Measurements from ENCODE around the gene MIS18BP1.
"Not testable (repeated sequence)": the region's sequence is repeated elsewhere in the genome, so short reads cannot be mapped to it uniquely, and the experiment has no call there.

The MIS18BP1 gene

DNA sequence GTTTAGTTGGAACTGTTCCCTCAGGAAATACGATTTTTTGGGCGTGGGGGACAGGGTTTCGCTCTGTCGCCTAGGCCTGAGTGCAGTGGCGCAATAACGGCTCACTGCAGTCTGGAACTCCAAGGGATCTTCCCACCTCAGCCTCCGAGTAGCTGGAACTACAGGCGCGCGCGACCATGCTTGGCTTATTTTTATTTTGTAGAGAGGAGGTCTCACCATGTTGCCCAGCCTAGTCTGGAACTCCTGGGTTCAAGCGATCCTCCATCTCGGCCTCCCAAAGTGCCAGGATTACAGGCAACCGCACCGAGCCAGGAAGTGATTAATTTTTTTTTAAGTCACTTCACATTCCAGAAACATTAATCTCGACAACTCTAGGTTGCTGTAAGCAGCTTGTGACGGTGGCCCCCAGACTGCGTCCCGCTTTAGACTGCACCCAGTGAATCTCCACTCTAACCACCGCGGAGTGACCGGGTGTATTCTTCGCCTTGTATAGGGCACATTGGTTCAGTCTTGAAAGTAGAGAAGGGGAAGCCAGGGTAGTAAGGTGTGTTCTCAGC, 830 bp upstream of the MIS18BP1 start:
- Mint-ChIP-seq H3K9me3 (ENCODE audit: low read depth) (peaks cover 19% of the 10 kb centered on the region), H3K4me1 (ENCODE audit: low read depth) (peaks cover 22% of the 10 kb centered on the region), H3K36me3 (peaks cover 4% of the 10 kb centered on the region), H3K27me3 (no peaks in the 10 kb centered on the region), H3K27ac (peak overlapping the region; percentile 94), H3K4me3 (peak overlapping the region; percentile 94)

DNA sequence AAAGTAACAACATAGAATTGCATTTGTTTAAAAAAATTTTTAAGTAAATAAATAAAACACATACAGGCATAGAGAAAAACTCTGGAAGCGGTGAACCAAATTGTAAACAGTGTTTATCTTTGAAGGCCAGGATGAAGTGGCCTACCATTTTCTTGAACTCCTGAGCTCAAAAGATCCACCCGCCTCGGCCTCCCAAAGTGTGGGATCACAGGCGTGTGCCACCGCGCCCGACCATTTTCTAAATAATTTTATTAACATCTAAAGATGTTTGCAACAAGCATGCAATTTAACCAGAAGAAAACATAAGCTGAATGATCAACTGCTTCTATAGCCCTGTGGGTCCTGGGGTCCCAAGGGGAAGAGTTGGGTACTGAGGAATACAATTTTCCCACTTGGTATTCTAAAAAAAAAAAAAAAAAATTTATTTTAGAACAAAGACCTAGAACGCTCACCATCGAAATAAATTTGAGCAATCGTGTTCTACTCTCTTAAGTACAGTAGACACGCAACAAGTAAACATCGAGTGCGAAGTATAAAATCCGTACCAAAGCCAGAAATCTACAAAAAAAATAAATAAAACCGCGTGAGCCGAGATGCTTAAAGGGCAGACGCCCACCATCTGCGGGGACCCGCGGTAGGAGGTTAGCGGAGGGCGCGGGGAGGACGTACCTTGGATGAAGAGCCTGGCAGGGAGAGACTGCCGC, 484 bp downstream of the MIS18BP1 start:
- no peaks in the 10 kb centered on the region for H3K36me3 Mint-ChIP-seq
- peak overlapping the region; percentile 94 for H3K27ac Mint-ChIP-seq
- H3K9me3 Mint-ChIP-seq (ENCODE audit: low read depth): peaks cover 8% of the 10 kb centered on the region
- peaks cover 22% of the 10 kb centered on the region for H3K4me1 Mint-ChIP-seq (ENCODE audit: low read depth)
- H3K27me3 Mint-ChIP-seq: no peaks in the 10 kb centered on the region
- H3K4me3 Mint-ChIP-seq: peak overlapping the region; percentile 94

DNA sequence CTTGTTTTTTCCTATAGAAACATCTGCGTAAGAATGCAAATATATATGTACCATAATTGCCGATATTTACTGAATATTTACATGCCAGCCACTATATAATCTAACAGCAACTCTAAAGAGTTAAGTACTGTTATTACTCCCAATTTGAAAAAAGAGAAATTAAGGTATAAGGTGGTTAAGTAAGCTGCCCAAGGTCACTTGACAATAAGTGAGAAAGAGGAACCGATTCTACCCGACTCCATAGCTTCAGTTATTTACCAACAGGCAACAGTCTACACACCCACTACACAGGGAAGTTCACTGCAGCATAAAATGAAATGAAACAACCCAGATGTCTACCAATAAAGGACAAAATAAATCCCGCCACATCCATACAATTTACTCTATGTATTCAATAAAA, 1.1 kb downstream of the MIS18BP1 start:
- Mint-ChIP-seq H3K4me1 (ENCODE audit: low read depth) (peaks cover 22% of the 10 kb centered on the region), H3K27ac (peak overlapping the region; percentile 50), H3K27me3 (no peaks in the 10 kb centered on the region), H3K9me3 (ENCODE audit: low read depth) (peaks cover 3% of the 10 kb centered on the region), H3K36me3 (no peaks in the 10 kb centered on the region), H3K4me3 (peak overlapping the region; percentile 94)

DNA sequence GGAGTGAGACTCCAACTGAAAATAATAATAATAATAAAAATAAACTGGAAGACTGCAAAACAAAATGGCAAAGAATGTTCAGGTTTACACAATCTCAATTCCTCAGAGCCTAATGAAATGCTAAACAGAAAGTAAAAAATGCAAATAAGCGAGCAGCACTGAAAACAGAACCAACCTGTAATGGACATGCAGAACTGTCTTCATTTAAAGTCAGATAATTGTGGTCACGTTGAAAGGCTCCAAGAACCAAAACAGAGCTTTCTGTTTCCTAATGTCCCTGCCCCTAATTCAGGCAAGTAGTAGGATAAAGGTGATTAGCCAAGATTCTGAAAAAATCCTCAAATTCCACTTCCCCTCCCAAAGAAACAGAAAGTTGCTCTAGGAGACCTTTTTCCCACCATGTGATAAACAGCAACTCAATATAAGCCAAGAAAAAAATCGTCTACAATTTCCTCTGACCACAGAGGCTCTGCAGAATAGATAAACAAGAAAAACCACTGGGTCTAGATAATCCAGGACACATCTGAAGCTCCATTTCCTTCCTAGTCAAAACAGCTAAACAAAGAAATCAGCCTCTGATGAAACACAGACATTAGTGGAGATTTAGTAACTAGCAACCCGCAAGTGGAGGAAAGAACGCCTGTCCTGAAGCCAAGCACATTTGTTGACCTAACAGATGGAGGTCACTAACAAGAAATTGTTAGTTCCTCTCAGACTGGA, 3.0 kb downstream of the MIS18BP1 start:
- Mint-ChIP-seq H3K36me3 (no peaks in the 10 kb centered on the region), H3K4me3 (peak overlapping the region; percentile 46), H3K27ac (peak overlapping the region; percentile 29), H3K4me1 (ENCODE audit: low read depth) (peaks cover 22% of the 10 kb centered on the region), H3K9me3 (ENCODE audit: low read depth) (no peaks in the 10 kb centered on the region), H3K27me3 (no peaks in the 10 kb centered on the region)

DNA sequence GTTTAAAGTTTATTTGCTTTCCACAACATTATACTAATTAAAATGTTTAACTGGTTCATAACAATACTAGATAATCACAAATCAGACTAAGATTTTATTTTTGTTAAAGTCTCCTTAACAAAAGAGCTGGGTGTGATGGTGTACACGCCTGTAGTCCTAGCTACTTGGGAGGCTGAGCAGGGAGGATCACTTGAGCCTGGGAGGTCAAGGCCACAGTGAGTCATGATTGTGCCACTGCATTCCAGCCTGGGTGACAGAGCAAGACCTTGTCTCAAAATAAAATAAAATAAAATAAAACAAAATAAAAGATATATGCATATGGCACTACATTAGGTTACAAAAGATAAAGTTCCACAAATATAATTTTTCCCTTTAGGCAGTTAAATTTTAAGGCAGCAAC, 5.6 kb downstream of the MIS18BP1 start:
- Mint-ChIP-seq H3K4me1 (ENCODE audit: low read depth) (peaks cover 20% of the 10 kb centered on the region), H3K4me3 (no peak overlapping the region), H3K9me3 (ENCODE audit: low read depth) (no peaks in the 10 kb centered on the region), H3K27ac (no peak overlapping the region), H3K36me3 (no peaks in the 10 kb centered on the region), H3K27me3 (no peaks in the 10 kb centered on the region)

DNA sequence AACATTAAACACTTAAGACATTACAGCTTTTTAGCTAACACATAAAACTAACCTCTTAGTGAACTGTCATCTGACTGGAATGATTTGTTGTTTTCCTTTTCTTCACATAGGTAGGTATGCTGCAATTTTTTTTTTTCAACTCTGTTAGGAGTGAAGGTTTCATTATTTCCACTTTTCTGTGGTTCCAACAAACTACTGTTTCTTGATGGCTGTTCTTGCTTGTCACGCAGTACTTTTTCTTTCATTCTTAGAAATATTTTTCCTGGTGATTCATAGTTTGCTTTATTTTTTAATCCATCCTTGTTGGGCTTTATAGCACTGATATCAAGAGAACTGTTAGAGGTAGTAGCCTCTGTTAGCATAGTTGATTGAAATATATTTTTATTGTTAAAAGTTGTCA, 6.3 kb downstream of the MIS18BP1 start:
- Mint-ChIP-seq H3K36me3 (peaks cover 5% of the 10 kb centered on the region), H3K27me3 (no peaks in the 10 kb centered on the region), H3K4me1 (ENCODE audit: low read depth) (peaks cover 16% of the 10 kb centered on the region), H3K9me3 (ENCODE audit: low read depth) (no peaks in the 10 kb centered on the region), H3K4me3 (no peak overlapping the region), H3K27ac (no peak overlapping the region)

DNA sequence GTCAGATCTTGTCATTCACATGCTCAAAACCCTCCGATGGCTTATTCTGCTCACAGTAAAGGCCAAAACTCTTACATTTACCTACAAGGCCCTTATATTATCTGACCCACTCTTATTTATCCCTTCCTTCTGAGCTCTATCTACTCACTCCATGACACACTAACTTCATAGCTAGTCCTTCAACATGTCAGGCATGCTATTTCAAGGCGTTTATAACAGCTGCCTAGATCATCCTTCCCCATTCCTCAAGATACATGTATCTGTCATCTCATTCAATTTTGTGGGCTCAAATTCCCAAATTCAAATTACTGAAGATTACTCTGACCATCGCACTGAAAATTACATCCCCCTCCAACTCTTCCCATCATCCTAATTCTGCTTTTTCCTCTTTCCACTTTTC, 6.9 kb downstream of the MIS18BP1 start:
- Mint-ChIP-seq H3K4me3 (no peak overlapping the region), H3K4me1 (ENCODE audit: low read depth) (peaks cover 11% of the 10 kb centered on the region), H3K36me3 (peaks cover 6% of the 10 kb centered on the region), H3K9me3 (ENCODE audit: low read depth) (no peaks in the 10 kb centered on the region), H3K27me3 (no peaks in the 10 kb centered on the region), H3K27ac (no peak overlapping the region)

DNA sequence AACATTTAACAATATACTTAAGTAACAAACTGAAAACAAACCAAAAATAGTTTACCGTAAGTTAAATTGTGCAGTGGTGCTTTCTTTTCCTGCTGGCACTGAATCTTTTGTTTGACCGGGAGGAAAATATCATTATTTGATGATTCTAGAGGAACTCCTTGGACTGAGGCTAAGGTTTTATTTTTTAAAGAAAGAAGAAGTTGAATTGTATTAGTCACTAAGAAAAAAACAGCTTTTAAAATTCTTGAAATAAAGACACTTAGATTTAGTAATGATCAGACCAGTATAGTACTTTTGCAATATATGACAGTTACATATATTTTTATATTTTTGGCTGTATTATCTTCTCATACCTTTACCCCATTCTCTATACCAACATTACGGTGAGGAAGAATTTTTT, 10.3 kb downstream of the MIS18BP1 start:
- H3K27ac Mint-ChIP-seq: no peak overlapping the region
- no peak overlapping the region for H3K4me3 Mint-ChIP-seq
- no peaks in the 10 kb centered on the region for H3K4me1 Mint-ChIP-seq (ENCODE audit: low read depth)
- H3K9me3 Mint-ChIP-seq (ENCODE audit: low read depth): no peaks in the 10 kb centered on the region
- peaks cover 19% of the 10 kb centered on the region for H3K36me3 Mint-ChIP-seq
- no peaks in the 10 kb centered on the region for H3K27me3 Mint-ChIP-seq

DNA sequence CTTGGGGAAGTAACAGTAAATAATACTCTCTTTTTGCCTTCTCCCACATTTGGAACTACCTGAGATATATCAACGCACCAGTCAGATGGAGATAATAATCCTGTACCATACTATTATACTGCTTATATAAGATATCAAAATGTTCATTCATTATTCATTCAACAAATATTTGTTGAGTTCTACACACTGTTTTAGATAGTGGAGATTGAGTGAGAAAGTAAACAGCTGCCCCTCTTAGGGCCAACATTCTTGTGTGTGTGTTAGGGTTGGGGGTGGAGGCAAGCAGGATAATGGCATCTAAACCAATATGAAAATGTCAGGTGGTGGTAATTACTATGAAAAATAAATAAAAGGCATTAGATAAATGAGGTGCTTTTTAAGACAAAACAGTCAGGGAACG, 14.0 kb downstream of the MIS18BP1 start:
- H3K36me3 Mint-ChIP-seq: peaks cover 22% of the 10 kb centered on the region
- no peak overlapping the region for H3K4me3 Mint-ChIP-seq
- no peaks in the 10 kb centered on the region for H3K27me3 Mint-ChIP-seq

DNA sequence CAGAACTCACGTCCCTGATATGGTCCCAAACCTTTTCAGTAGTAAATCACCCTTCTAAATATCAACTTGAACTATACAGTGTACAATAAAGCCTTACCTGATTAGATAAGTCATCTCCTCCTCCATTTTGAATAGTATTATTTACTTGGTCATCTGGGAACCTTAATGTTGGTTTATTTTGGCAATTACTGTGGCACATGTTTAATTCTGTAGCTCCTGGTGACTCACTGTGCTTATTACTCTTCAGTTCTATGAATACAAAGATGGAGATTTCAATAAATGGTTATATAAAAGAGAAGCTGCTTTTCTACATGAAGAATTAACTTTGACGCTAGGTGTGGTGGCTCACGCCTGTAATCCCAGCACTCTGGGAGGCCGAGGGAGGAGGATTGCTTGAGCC, 25.4 kb downstream of the MIS18BP1 start:
- no peaks in the 10 kb centered on the region for H3K9me3 Mint-ChIP-seq (ENCODE audit: low read depth)
- no peak overlapping the region for H3K27ac Mint-ChIP-seq
- peaks cover 3% of the 10 kb centered on the region for H3K4me1 Mint-ChIP-seq (ENCODE audit: low read depth)
- H3K36me3 Mint-ChIP-seq: peaks cover 37% of the 10 kb centered on the region
- no peaks in the 10 kb centered on the region for H3K27me3 Mint-ChIP-seq
- no peak overlapping the region for H3K4me3 Mint-ChIP-seq

More for the DNA sequence above, 14.0 kb downstream of the MIS18BP1 start:
- Mint-ChIP-seq H3K4me1 (ENCODE audit: low read depth) (no peaks in the 10 kb centered on the region), H3K9me3 (ENCODE audit: low read depth) (no peaks in the 10 kb centered on the region), H3K27ac (no peak overlapping the region)

DNA sequence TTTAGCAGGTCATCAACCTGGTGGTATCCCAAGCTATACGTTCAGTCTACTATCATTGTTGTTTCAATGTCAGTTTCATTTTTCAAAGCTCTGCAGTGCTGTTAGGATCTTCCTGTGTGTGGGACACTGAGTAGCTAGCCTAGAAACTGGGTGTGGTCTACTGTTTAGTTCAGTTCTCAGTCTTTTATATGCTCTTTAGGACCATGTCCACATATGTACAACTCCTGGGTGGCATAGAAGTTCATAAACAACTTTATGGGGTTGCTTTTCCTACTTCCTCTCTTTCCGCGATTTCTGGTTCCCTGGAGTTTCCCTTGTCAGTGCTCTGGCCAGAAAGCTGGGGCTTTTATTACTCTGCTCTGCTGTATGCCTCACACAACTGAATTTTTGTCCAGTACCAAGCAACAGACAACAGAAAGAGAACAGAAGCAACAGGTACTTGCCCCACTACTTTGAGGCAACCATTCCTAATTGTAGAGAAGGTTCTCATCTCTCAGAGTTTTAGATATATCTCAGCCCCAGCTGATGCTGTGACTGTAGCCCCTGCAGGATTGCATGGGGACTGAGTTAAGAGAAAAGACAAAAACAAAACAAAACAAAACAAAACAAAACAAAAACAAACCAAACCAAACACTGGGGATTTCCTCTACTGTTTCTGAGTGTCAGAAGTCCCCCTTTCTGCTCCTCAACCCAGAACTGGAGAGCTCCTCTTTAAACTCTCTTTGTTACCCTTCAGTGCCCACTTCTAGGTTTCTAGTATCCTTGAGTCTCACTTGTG, 30.3 kb downstream of the MIS18BP1 start:
- Mint-ChIP-seq H3K36me3 (peaks cover 28% of the 10 kb centered on the region), H3K4me3 (no peak overlapping the region), H3K27ac (no peak overlapping the region), H3K27me3 (no peaks in the 10 kb centered on the region), H3K9me3 (ENCODE audit: low read depth) (no peaks in the 10 kb centered on the region), H3K4me1 (ENCODE audit: low read depth) (peaks cover 3% of the 10 kb centered on the region)

DNA sequence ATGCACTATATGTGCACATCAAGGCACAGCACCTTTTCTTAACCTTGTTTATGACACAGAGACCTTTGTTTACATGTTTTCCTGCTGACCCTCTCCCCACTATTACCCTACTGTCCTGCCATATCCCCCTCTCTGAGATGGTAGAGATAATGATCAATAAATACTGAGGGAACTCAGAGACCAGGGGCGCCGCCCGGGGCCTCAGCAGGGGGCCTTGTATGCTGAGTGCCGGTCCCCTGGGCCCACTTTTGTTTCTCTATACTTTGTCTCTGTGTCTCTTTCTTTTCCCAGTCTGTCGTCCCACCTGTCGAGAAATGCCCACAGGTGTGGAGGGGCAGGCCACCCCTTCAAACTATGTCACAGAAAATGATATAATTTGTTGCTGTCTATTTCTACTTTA, 38.7 kb downstream of the MIS18BP1 start:
- not testable (repeated sequence) for H3K4me3 Mint-ChIP-seq; H3K9me3 Mint-ChIP-seq (ENCODE audit: low read depth); H3K27ac Mint-ChIP-seq; H3K27me3 Mint-ChIP-seq; H3K4me1 Mint-ChIP-seq (ENCODE audit: low read depth)
- peaks cover 19% of the 10 kb centered on the region for H3K36me3 Mint-ChIP-seq

DNA sequence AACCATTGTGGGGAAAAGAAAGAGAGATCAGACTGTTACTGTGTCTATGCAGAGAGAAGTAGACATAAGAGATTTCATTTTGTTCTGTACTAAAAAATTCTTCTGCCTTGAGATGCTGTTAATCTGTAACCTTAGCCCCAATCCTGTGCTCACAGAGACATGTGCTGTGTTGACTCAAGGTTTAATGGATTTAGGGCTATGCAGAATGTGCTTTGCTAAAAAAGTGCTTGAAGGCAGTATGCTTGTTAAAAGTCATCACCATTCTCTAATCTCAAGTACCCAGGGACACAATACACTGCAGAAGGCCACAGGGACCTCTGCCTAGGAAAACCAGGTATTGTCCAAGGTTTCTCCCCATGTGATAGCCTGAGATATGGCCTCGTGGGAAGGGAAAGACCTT, 39.3 kb downstream of the MIS18BP1 start:
- H3K9me3 Mint-ChIP-seq (ENCODE audit: low read depth); H3K4me1 Mint-ChIP-seq (ENCODE audit: low read depth); H3K27ac Mint-ChIP-seq; H3K4me3 Mint-ChIP-seq; H3K27me3 Mint-ChIP-seq: not testable (repeated sequence)
- peaks cover 19% of the 10 kb centered on the region for H3K36me3 Mint-ChIP-seq

DNA sequence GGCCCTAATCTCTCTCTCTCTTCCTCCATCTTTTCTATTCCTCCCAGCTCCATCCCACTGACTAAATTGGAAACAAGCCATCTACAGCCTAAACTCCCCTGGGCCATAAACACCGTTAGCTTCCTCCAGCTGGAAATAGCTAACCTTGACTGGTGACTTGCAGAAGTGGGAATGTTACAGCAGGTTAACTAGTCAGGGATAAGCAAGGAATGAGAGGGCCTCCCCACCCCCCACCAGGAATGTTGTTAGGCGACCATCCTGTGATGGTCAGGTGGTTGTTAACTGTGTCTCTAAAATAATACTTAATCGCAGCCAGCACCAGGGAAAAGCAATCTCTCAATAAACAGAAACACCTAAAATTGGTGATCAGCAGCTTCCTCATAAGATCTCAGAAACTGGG, 40.8 kb downstream of the MIS18BP1 start:
- Mint-ChIP-seq H3K36me3 (peaks cover 16% of the 10 kb centered on the region), H3K4me3 (no peak overlapping the region), H3K27me3 (no peaks in the 10 kb centered on the region), H3K27ac (no peak overlapping the region), H3K4me1 (ENCODE audit: low read depth) (no peaks in the 10 kb centered on the region), H3K9me3 (ENCODE audit: low read depth) (no peaks in the 10 kb centered on the region)

DNA sequence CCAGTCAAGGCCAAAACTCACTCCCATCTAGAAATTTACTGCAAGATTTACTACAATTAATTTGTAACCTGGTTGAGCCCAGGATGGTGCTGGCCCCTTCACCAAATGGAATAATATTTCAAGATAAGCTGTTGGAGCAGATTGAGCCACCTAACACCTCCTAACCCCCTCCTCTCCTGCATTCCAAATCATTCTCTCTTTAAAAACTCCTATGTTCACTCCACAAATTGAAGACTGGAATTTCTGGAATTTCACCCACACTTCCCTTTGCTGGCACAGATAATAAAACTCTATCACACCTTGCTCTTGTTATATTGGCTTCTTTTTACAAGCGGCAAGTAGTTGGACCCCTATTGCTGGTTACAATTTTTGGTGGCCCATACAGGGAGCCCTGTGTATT, 41.7 kb downstream of the MIS18BP1 start:
- Mint-ChIP-seq H3K4me3 (no peak overlapping the region), H3K36me3 (peaks cover 20% of the 10 kb centered on the region), H3K27ac (no peak overlapping the region), H3K9me3 (ENCODE audit: low read depth) (no peaks in the 10 kb centered on the region), H3K27me3 (no peaks in the 10 kb centered on the region), H3K4me1 (ENCODE audit: low read depth) (no peaks in the 10 kb centered on the region)
